Activated T-cell treated with anti-CD3 and anti-CD28 coated beads, Interleukin-2, amount 50 U/mL, for 48 hours (primary cell): ENCODE results near the gene MS4A15.
A peak's percentile ranks its signal among the peaks of the same experiment; 100 is the strongest.
"Not testable (repeated sequence)": the region's sequence is repeated elsewhere in the genome, so short reads cannot be mapped to it uniquely, and the experiment has no call there.

ENCODE experiments used
- DNase-seq, 2 experiments: peaks; one replicate each; pipeline ENCODE4 v3.0.0-alpha.2; 2020

The MS4A15 gene

GRCh38 chr11:60757231-60757800 lies 649 bp downstream of the MS4A15 start:
- no peak for DNase-seq

GRCh38 chr11:60758671-60759070 lies 2.0 kb downstream of the MS4A15 start:
- not testable (repeated sequence) for DNase-seq

GRCh38 chr11:60759438-60760225 lies 3.0 kb downstream of the MS4A15 start:
- DNase-seq, result not testable (repeated sequence)

- no peak for DNase-seq
Observed at GRCh38 chr11:60761436-60762190, 4.9 kb downstream of the MS4A15 start.

GRCh38 chr11:60762851-60763691 lies 6.4 kb downstream of the MS4A15 start:
- DNase-seq, result no peak

- no peak for DNase-seq
Observed at GRCh38 chr11:60763692-60764369, 7.2 kb downstream of the MS4A15 start.

GRCh38 chr11:60764879-60765278 lies 8.2 kb downstream of the MS4A15 start:
- no peak for DNase-seq

GRCh38 chr11:60765355-60765754 lies 8.7 kb downstream of the MS4A15 start:
- no peak for DNase-seq

GRCh38 chr11:60766547-60766946 lies 9.9 kb downstream of the MS4A15 start:
- no peak for DNase-seq

GRCh38 chr11:60767388-60767811 lies 10.7 kb downstream of the MS4A15 start:
- peak; percentile 46 to 59 for DNase-seq

GRCh38 chr11:60768202-60768601 lies 11.5 kb downstream of the MS4A15 start:
- no peak for DNase-seq

- no peak for DNase-seq
Observed at GRCh38 chr11:60769273-60769672, 12.6 kb downstream of the MS4A15 start.

- DNase-seq, result no peak
Observed at GRCh38 chr11:60769811-60770210, 13.1 kb downstream of the MS4A15 start.

- DNase-seq, result no peak
Observed at GRCh38 chr11:60771146-60771545, 14.5 kb downstream of the MS4A15 start.

- no peak for DNase-seq
Observed at GRCh38 chr11:60771879-60772525, 15.3 kb downstream of the MS4A15 start.

- no peak for DNase-seq
Observed at GRCh38 chr11:60772666-60773065, 16.0 kb downstream of the MS4A15 start.

GRCh38 chr11:60774726-60775125 lies 18.1 kb downstream of the MS4A15 start:
- no peak for DNase-seq

GRCh38 chr11:60775420-60775961 lies 18.8 kb downstream of the MS4A15 start:
- peak; percentile 82 to 88 for DNase-seq

- DNase-seq, result no peak
Observed at GRCh38 chr11:60776167-60776566, 19.5 kb downstream of the MS4A15 start.

GRCh38 chr11:60777106-60777505 lies 20.4 kb downstream of the MS4A15 start:
- DNase-seq, result no peak

GRCh38 chr11:60777572-60777971 lies 20.9 kb downstream of the MS4A15 start:
- no peak for DNase-seq
